ENCODE measurements around the gene OBSCN.
"Not testable (repeated sequence)": the region's sequence is repeated elsewhere in the genome, so short reads cannot be mapped to it uniquely, and the experiment has no call there.

Gene OBSCN

DNA sequence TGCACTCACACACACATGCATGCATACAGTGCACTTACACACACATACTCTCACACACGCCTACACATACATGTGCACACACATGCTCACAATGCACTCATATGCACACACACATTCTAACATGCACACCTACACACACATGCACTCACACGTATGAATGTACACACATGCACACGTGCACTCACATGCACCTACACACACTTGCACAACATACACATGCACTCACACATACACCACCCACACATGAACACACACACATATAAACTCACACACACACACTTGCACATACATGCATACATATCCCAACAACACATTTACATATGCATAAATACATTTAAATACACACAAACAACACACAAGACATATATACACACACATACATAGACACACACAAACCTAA is 30.6 kb downstream of the OBSCN start:
- Mint-ChIP-seq H3K4me3 (no peak overlapping the region), H3K27ac (no peak overlapping the region), H3K36me3 (ENCODE audit: low read depth) (peaks cover 100% of the 10 kb centered on the region), H3K9me3 (peaks cover 100% of the 10 kb centered on the region), H3K27me3 (ENCODE audit: low read depth, poor library complexity) (peaks cover 3% of the 10 kb centered on the region), H3K4me1 (no peaks in the 10 kb centered on the region)
- TF ChIP-seq, protein P1, sequence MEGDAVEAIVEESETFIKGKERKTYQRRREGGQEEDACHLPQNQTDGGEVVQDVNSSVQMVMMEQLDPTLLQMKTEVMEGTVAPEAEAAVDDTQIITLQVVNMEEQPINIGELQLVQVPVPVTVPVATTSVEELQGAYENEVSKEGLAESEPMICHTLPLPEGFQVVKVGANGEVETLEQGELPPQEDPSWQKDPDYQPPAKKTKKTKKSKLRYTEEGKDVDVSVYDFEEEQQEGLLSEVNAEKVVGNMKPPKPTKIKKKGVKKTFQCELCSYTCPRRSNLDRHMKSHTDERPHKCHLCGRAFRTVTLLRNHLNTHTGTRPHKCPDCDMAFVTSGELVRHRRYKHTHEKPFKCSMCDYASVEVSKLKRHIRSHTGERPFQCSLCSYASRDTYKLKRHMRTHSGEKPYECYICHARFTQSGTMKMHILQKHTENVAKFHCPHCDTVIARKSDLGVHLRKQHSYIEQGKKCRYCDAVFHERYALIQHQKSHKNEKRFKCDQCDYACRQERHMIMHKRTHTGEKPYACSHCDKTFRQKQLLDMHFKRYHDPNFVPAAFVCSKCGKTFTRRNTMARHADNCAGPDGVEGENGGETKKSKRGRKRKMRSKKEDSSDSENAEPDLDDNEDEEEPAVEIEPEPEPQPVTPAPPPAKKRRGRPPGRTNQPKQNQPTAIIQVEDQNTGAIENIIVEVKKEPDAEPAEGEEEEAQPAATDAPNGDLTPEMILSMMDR (IDR thresholded peaks at IDR 0.05): no peak
- DNase-seq: no peak

DNA sequence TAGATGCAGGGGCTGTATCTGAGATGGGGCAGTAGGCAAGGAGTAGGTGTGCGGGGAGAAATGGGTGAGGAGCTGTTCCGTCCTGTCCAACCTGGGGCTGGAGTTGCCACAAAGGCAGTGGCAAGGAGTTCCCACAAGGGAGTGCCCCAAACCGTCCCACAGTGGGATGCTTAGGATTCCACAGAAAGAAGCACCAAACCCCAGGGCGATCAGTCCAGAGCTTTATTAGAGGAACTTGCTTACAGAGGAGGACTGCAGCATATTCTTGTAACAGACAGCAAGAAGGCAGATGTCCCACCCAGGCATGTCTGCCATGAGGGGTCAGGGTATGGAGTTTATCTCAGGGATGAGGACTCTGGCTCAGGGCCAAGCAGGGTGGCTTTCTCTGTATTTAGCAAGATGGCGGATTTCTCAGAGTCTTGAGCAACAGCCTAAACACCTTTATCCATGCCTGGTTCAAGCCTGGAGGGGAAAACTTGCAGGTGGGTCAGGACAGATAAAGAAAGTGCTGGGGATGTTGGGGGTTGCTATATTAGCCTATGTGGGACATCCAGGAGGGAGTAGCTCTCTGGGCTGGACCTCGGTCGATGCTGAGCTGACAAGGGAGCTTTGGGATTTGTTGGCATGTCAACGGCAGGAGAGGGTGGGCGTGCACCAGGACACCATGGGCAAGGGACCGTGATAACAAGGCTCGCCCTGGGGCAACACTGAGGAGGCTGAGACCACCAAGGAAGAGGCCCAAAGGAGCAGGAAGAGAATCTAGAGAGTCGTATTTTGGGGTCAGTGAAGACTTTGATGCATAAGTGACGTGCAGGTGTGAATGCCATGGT is 32.8 kb downstream of the OBSCN start:
- DNase-seq: no peak
- peaks cover 3% of the 10 kb centered on the region for H3K27me3 Mint-ChIP-seq (ENCODE audit: low read depth, poor library complexity)
- TF ChIP-seq, protein P1 (IDR thresholded peaks at IDR 0.05): no peak
- H3K4me3 Mint-ChIP-seq: no peak overlapping the region
- H3K9me3 Mint-ChIP-seq: peaks cover 100% of the 10 kb centered on the region
- no peaks in the 10 kb centered on the region for H3K4me1 Mint-ChIP-seq
- no peak overlapping the region for H3K27ac Mint-ChIP-seq
- peaks cover 100% of the 10 kb centered on the region for H3K36me3 Mint-ChIP-seq (ENCODE audit: low read depth)

DNA sequence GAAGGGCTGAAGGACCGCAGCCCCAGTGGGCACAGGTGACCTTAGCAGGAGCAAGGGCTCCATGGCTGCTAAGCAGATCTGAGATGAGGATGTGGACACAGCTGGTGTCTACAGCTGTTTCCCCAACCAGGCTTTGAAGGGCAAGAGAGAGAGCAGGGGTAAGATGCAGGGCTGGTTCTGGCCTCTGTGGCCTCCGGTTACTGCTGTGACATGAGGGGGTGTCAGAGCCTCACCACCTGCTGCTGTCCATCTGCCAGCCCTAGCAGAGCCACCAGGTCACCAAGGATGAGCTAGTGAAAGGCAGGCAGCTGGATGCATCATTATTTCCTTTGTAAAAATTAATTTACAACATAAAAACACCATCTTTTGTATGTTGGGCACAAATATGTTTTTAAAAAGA is 33.4 kb downstream of the OBSCN start:
- peaks cover 3% of the 10 kb centered on the region for H3K27me3 Mint-ChIP-seq (ENCODE audit: low read depth, poor library complexity)
- H3K9me3 Mint-ChIP-seq: peaks cover 100% of the 10 kb centered on the region
- H3K4me1 Mint-ChIP-seq: no peaks in the 10 kb centered on the region
- peaks cover 100% of the 10 kb centered on the region for H3K36me3 Mint-ChIP-seq (ENCODE audit: low read depth)
- H3K4me3 Mint-ChIP-seq: no peak overlapping the region
- no peak for DNase-seq
- H3K27ac Mint-ChIP-seq: no peak overlapping the region
- TF ChIP-seq, protein P1 (IDR thresholded peaks at IDR 0.05): no peak

DNA sequence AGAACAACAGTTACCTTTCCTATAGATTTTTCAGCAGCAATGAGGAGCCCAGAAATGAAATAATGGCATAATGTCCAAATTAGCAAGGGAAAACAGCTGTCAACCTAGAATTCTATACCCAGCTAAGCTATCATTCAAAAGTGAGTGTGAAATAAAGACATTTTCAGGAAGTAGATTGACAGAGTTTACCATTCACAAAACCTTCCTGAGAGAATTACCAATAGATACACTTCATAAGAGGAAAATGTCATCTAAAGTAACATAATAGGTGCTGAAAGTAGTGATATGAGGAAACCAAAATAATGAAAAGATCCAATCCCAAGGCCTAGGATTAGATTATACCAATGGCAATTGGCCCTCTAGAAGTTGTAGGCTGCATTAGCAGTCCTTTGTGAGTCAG is 34.6 kb downstream of the OBSCN start:
- Mint-ChIP-seq H3K36me3 (ENCODE audit: low read depth) (peaks cover 100% of the 10 kb centered on the region), H3K4me3 (no peak overlapping the region), H3K27ac (no peak overlapping the region), H3K9me3 (peaks cover 100% of the 10 kb centered on the region), H3K27me3 (ENCODE audit: low read depth, poor library complexity) (peaks cover 3% of the 10 kb centered on the region), H3K4me1 (no peaks in the 10 kb centered on the region)
- TF ChIP-seq, protein P1 (IDR thresholded peaks at IDR 0.05): no peak
- no peak for DNase-seq

DNA sequence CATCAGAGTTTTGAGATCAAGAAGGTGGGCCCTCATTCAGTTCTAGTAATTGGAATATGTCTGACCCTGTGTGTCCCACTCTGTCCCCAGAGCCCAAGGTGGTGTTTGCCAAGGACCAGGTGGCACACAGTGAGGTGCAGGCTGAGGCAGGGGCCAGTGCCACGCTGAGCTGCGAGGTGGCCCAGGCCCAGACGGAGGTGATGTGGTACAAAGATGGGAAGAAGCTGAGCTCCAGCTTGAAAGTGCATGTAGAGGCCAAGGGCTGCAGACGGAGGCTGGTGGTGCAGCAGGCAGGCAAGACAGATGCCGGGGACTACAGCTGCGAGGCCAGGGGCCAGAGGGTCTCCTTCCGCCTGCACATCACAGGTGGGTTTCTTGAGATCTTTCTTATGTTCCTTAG is 35.2 kb downstream of the OBSCN start:
- H3K36me3 Mint-ChIP-seq (ENCODE audit: low read depth): peaks cover 100% of the 10 kb centered on the region
- H3K4me1 Mint-ChIP-seq: no peaks in the 10 kb centered on the region
- H3K9me3 Mint-ChIP-seq: peaks cover 93% of the 10 kb centered on the region

DNA sequence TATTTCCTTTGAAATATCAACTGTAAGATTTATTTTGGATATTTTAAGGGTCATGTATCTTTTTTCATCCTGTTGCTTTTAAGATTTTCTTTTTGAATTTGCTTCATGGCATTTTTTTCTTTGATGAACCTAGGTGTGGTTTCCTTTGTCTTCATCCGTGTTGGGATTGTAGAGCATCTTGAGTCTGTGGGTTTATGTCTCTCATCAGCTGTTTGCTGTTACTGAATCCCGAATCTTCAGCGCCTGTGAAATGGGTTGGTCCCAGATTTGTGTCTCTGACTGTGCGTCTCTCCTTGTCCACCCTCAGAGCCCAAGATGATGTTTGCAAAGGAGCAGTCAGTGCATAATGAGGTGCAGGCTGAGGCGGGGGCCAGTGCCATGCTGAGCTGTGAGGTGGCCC is 36.1 kb downstream of the OBSCN start:
- DNase-seq; H3K27me3 Mint-ChIP-seq (ENCODE audit: low read depth, poor library complexity); H3K4me1 Mint-ChIP-seq; H3K4me3 Mint-ChIP-seq; H3K27ac Mint-ChIP-seq: not testable (repeated sequence)
- Mint-ChIP-seq H3K9me3 (peaks cover 84% of the 10 kb centered on the region), H3K36me3 (ENCODE audit: low read depth) (peaks cover 100% of the 10 kb centered on the region)

More for the DNA sequence above, 35.2 kb downstream of the OBSCN start:
- no peak for DNase-seq
- Mint-ChIP-seq H3K27ac (no peak overlapping the region), H3K4me3 (no peak overlapping the region), H3K27me3 (ENCODE audit: low read depth, poor library complexity) (peaks cover 3% of the 10 kb centered on the region)
- TF ChIP-seq, protein P1 (IDR thresholded peaks at IDR 0.05): no peak
